ENCODE results near the gene ESAM. TPM values are rescaled to one million over a fixed set of nuclear protein-coding genes. Genes with fewer than 3 reads are reported as not detected.

ESAM gene
- total and polyA plus RNA-seq, 2 experiments from 2014 or later = 0.32 TPM; not detected in 1

- ATAC-seq (peak; percentile 3), DNase-seq (ENCODE audit: low spot score) (peak; percentile 63)
- Histone ChIP-seq H4K20me1 (replicated peaks; ENCODE audit: insufficient read depth) (peaks cover 20% of the 10 kb centered on the region), H3K4me3 (peak overlapping the region; percentile 58), H3K9me2 (ENCODE audit: insufficient read depth) (no peaks in the 10 kb centered on the region), H3K36me3 (ENCODE audit: insufficient read depth) (no peaks in the 10 kb centered on the region), H2AFZ (peak overlapping the region; percentile 96), H3K4me1 (ENCODE audit: insufficient read depth) (peaks cover 35% of the 10 kb centered on the region), H3F3A (replicated peaks; ENCODE audit: low read depth) (peaks cover 5% of the 10 kb centered on the region; the same call in 1 of the 2 replicates), H3K4me2 (peak overlapping the region; percentile 86), H3K27me3 (ENCODE audit: insufficient read depth) (peaks cover 99% of the 10 kb centered on the region), H3K27ac (ENCODE audit: low read depth) (no peak overlapping the region), H3K79me2 (replicated peaks; ENCODE audit: insufficient read depth) (no peaks in the 10 kb centered on the region)
- no peaks in the 10 kb centered on the region for H3K9me3 Mint-ChIP-seq
- peaks cover 98% of the 10 kb centered on the region for H3K27me3 Mint-ChIP-seq (ENCODE audit: insufficient read depth, low read depth, poor library complexity)
- H3K4me3 Mint-ChIP-seq = peak overlapping the region; percentile 58
- no peaks in the 10 kb centered on the region for H3K36me3 Mint-ChIP-seq (ENCODE audit: low read depth)
- peaks cover 31% of the 10 kb centered on the region for H3K4me1 Mint-ChIP-seq
- no peak overlapping the region for H3K27ac Mint-ChIP-seq
- no peak for TF ChIP-seq ZNF331 (CRISPR knock-in tag; IDR thresholded peaks at IDR 0.05; ENCODE audit: low read depth)
- peak; percentile 83 for TF ChIP-seq EZH2 (IDR thresholded peaks at IDR 0.05; ENCODE audit: low read depth, unreplicated experiment)
- TF ChIP-seq EZH2phosphoT487 (IDR thresholded peaks at IDR 0.05; ENCODE audit: unreplicated experiment) = peak; percentile 69
- no peak for TF ChIP-seq ZNF114 (CRISPR knock-in tag; IDR thresholded peaks at IDR 0.05)
- TF ChIP-seq CTCF (conservative IDR thresholded peaks at IDR 0.05; ENCODE audit: low read depth in 2 of 2) = no peak
These were observed 10.7 kb downstream of the ESAM start for GRCh38 chr11:124751391-124751740.

GRCh38 chr11:124749912-124750311 lies 12.2 kb downstream of the ESAM start:
- Mint-ChIP-seq H3K9me3 (no peaks in the 10 kb centered on the region), H3K27ac (no peak overlapping the region), H3K27me3 (ENCODE audit: insufficient read depth, low read depth, poor library complexity) (peaks cover 99% of the 10 kb centered on the region), H3K4me3 (no peak overlapping the region; the same call in 2 of the 3 replicates), H3K4me1 (peaks cover 31% of the 10 kb centered on the region), H3K36me3 (ENCODE audit: low read depth) (no peaks in the 10 kb centered on the region; the same call in 2 of the 3 replicates)
- no peak overlapping the region for H3K27ac ChIP-seq (ENCODE audit: low read depth)
- ATAC-seq (no peak), DNase-seq (ENCODE audit: low spot score) (no peak)
- H3K27me3 ChIP-seq (ENCODE audit: insufficient read depth) = peaks cover 99% of the 10 kb centered on the region
- no peak overlapping the region for H3K4me3 ChIP-seq
- no peaks in the 10 kb centered on the region for H3K9me2 ChIP-seq (ENCODE audit: insufficient read depth)
- H3K79me2 ChIP-seq (replicated peaks; ENCODE audit: insufficient read depth) = no peaks in the 10 kb centered on the region
- no peak overlapping the region for H2AFZ ChIP-seq
- peaks cover 20% of the 10 kb centered on the region for H4K20me1 ChIP-seq (replicated peaks; ENCODE audit: insufficient read depth)
- no peak overlapping the region for H3K4me2 ChIP-seq
- peaks cover 37% of the 10 kb centered on the region for H3K4me1 ChIP-seq (ENCODE audit: insufficient read depth)
- H3F3A ChIP-seq (replicated peaks; ENCODE audit: low read depth) = peaks cover 5% of the 10 kb centered on the region; the same call in 1 of the 2 replicates
- no peaks in the 10 kb centered on the region for H3K36me3 ChIP-seq (ENCODE audit: insufficient read depth)
- TF ChIP-seq ZNF462 (CRISPR knock-in tag; IDR thresholded peaks at IDR 0.05) = no peak
- no peak for TF ChIP-seq POLR2AphosphoS5 (IDR thresholded peaks at IDR 0.05; ENCODE audit: low read depth)
- TF ChIP-seq JUNB (IDR thresholded peaks at IDR 0.05; ENCODE audit: unreplicated experiment) = no peak
- TF ChIP-seq CREB1 (CRISPR knock-in tag; IDR thresholded peaks at IDR 0.05; ENCODE audit: low read depth) = no peak
- no peak for TF ChIP-seq CTCF (conservative IDR thresholded peaks at IDR 0.05; ENCODE audit: low read depth in 2 of 2)
- TF ChIP-seq ZNF114 (CRISPR knock-in tag; IDR thresholded peaks at IDR 0.05) = no peak
- no peak for TF ChIP-seq STAT1 (IDR thresholded peaks at IDR 0.05; ENCODE audit: unreplicated experiment)
- TF ChIP-seq ZNF331 (CRISPR knock-in tag; IDR thresholded peaks at IDR 0.05; ENCODE audit: low read depth) = no peak
- no peak for TF ChIP-seq NANOG (IDR thresholded peaks at IDR 0.05; ENCODE audit: borderline replicate concordance)

All from GM23338 (cell line).